A549 (cell line): Measurements from ENCODE around the gene GGCX. TPM values are rescaled to one million over a fixed set of nuclear protein-coding genes. Genes with fewer than 3 reads are reported as not detected.
A peak's percentile ranks its signal among the peaks of the same experiment; 100 is the strongest.

Experiments used
- ATAC-seq, 2 experiments: fragments of 200-7000 bp in 1 of 2; fragments of >200 bp in 1 of 2; cut with Nextera tagmentation in 1 of 2; cut with Tn5 transposase in 1 of 2; 3 replicates each; pipeline versions ENCODE4 v1.8.0 to v1.9.1; 2018 to 2020; ENCODE audit warnings: mild to moderate bottlenecking in 1 of 2, moderate library complexity in 1 of 2
- CTCF ChIA-PET: fragments of 300-600 bp; sonication (Branson Sonifier 250); formaldehyde crosslinking; extraction: SDS; loops from one replicate; lab custom pipeline; 2021; ENCODE audit warnings: antibody characterized with exemption, inconsistent platforms; lab: Yijun Ruan, JAX
- POLR2A ChIA-PET: fragments of 350-600 bp; formaldehyde crosslinking; extraction: SDS; loops from one replicate; lab custom pipeline; 2021; ENCODE audit warnings: antibody characterized with exemption, inconsistent platforms; lab: Yijun Ruan, JAX
- DNase-seq, 2 experiments: peaks; one replicate each; pipeline versions ENCODE4 v3.0.0 to v3.0.0-alpha.2; 2011 to 2016; ENCODE audit warnings: low read depth in 1 of 2, low spot score in 1 of 2
- FAIRE-seq: peaks from 2 replicates; lab custom pipeline; 2011; peaks lifted over from hg19 to GRCh38; lab: Jason Lieb, UNC
- H3K27ac ChIP-seq, 2 experiments: fragments of >200 bp; sonication (Bioruptor Twin); formaldehyde crosslinking; 3 replicates each; pipeline ENCODE4 v1.5.1; 2016 to 2017
- H3K4me1 ChIP-seq: fragments of >200 bp; sonication (Bioruptor Twin); formaldehyde crosslinking; 3 replicates; pipeline ENCODE4 v1.6.1; 2016
- H3K4me2 ChIP-seq: fragments of >200 bp; sonication (Bioruptor Twin); formaldehyde crosslinking; 3 replicates; pipeline ENCODE4 v1.6.1; 2016
- H3K4me3 ChIP-seq: fragments of >200 bp; sonication (Bioruptor Twin); formaldehyde crosslinking; 3 replicates; pipeline ENCODE4 v1.5.1; 2016
- H3K9me3 ChIP-seq: fragments of >200 bp; sonication (Bioruptor Twin); formaldehyde crosslinking; 3 replicates; pipeline ENCODE4 v1.6.1; 2016
- CBX2 ChIP-seq: fragments of 200-600 bp; sonication (generic); IDR thresholded peaks from 2 replicates; pipeline ENCODE4 v1.6.1; 2016; ENCODE audit warnings: low read depth, mild to moderate bottlenecking, borderline replicate concordance
- CBX8 ChIP-seq: fragments of 200-600 bp; sonication (generic); IDR thresholded peaks from 2 replicates; pipeline ENCODE4 v1.6.1; 2016
- CHD2 ChIP-seq: fragments of 150-350 bp; IDR thresholded peaks from 2 replicates; pipeline ENCODE4 v1.6.1; 2014; ENCODE audit warnings: low read length; ENCODE audit not compliant: partially characterized antibody
- CHD4 ChIP-seq: fragments of 200-600 bp; sonication (generic); IDR thresholded peaks from 2 replicates; pipeline ENCODE4 v1.6.1; 2016; ENCODE audit warnings: antibody characterized with exemption, mild to moderate bottlenecking, borderline replicate concordance
- EHMT2 ChIP-seq: fragments of 200-600 bp; sonication (generic); IDR thresholded peaks from 2 replicates; pipeline ENCODE4 v1.6.1; 2016; ENCODE audit warnings: antibody characterized with exemption, low read depth, mild to moderate bottlenecking, moderate library complexity
- FOSB ChIP-seq: fragments of 250-450 bp; sonication (Bioruptor Pico); IDR thresholded peaks from 2 replicates; pipeline ENCODE4 v1.5.0; 2020; ENCODE audit warnings: mild to moderate bottlenecking, moderate library complexity
- HOXB13 ChIP-seq: fragments of 250-450 bp; sonication (Bioruptor Pico); IDR thresholded peaks from 2 replicates; pipeline ENCODE4 v1.5.0; 2020; ENCODE audit warnings: low read depth, mild to moderate bottlenecking, moderate library complexity
- HOXB5 ChIP-seq: fragments of 250-450 bp; sonication (Bioruptor Pico); IDR thresholded peaks from 2 replicates; pipeline ENCODE4 v1.5.0; 2020; ENCODE audit warnings: mild to moderate bottlenecking, moderate library complexity
- KDM1A ChIP-seq: fragments of 200-600 bp; sonication (generic); IDR thresholded peaks from 2 replicates; pipeline ENCODE4 v1.6.1; 2016; ENCODE audit warnings: low read depth, mild to moderate bottlenecking
- MYC ChIP-seq: IDR thresholded peaks from 2 replicates; pipeline ENCODE4 v1.6.1; 2012; ENCODE audit warnings: mild to moderate bottlenecking, inconsistent platforms, low read length, improper control_type of control experiment, borderline replicate concordance
- POLR2A ChIP-seq: IDR thresholded peaks from 2 replicates; pipeline ENCODE4 v1.6.1; 2012; ENCODE audit warnings: mild to moderate bottlenecking, low read length
- POLR2AphosphoS2 ChIP-seq: conservative IDR thresholded peaks from 2 replicates; pipeline ENCODE4 v1.6.1; 2012; ENCODE audit warnings: low read length, improper control_type of control experiment, inconsistent platforms
- RAD21 ChIP-seq, 2 experiments: fragments of >200 bp in 1 of 2; sonication (Bioruptor Twin) in 1 of 2; formaldehyde crosslinking in 1 of 2; IDR thresholded peaks in 1 of 2; conservative IDR thresholded peaks in 1 of 2; 2 replicates in 1 of 2; 3 replicates in 1 of 2; pipeline ENCODE4 v1.6.1; 2012 to 2018; ENCODE audit warnings: inconsistent platforms in 1 of 2
- RCOR1 ChIP-seq: fragments of 150-350 bp; IDR thresholded peaks from 2 replicates; pipeline ENCODE4 v1.6.1; 2014; ENCODE audit warnings: antibody characterized with exemption, low read length, low read depth
- RNF2 ChIP-seq: fragments of 200-600 bp; sonication (generic); IDR thresholded peaks from 2 replicates; pipeline ENCODE4 v1.6.1; 2016; ENCODE audit warnings: low read depth, mild to moderate bottlenecking, antibody characterized with exemption, moderate library complexity, borderline replicate concordance
- SMC3 ChIP-seq: fragments of >200 bp; sonication (Bioruptor Twin); formaldehyde crosslinking; IDR thresholded peaks from 3 replicates; pipeline ENCODE4 v1.6.1; 2018; ENCODE audit warnings: inconsistent platforms
- TP53 ChIP-seq: fragments of 250-450 bp; sonication (Bioruptor Pico); IDR thresholded peaks from 2 replicates; pipeline ENCODE4 v1.5.0; 2021; ENCODE audit warnings: mild to moderate bottlenecking, moderate library complexity
- ZC3H11A ChIP-seq: fragments of 450-650 bp; IDR thresholded peaks from 2 replicates; pipeline ENCODE4 v1.6.1; 2014; ENCODE audit warnings: antibody characterized with exemption, mild to moderate bottlenecking
- WGBS: methylation state at CpG from one replicate; pipeline ENCODE4 v1.1.6; 2017; ENCODE audit errors: missing lambda C conversion rate; 5-methylcytosine and 5-hydroxymethylcytosine counted together
- polyA plus RNA-seq, 4 experiments: library from polyadenylated mRNA; depleted of rRNA in 3 of 4; stranded (reverse); fragments of >200 nt; fragmentation: RNase III in 1 of 4; extraction: RNeasy Plus Mini Kit Qiagen cat#74134 plus additional on column Dnase treatment in 1 of 4; gene quantifications; 2 replicates in 3 of 4; 3 replicates in 1 of 4; pipeline ENCODE4 v1.2.3, GENCODE V29; 2011 to 2017
- TF ChIP-seq, protein P1 (sequence below): fragments of 150-350 bp; IDR thresholded peaks from 2 replicates; pipeline ENCODE4 v1.6.1; 2014; ENCODE audit warnings: low read depth, mild to moderate bottlenecking, low read length
- TF ChIP-seq, protein P2 (sequence below): IDR thresholded peaks from 2 replicates; pipeline ENCODE4 v1.6.1; 2012
- TF ChIP-seq, protein P3 (sequence below): fragments of >200 bp; sonication (Bioruptor Twin); formaldehyde crosslinking; IDR thresholded peaks from 3 replicates; pipeline ENCODE4 v1.6.1; 2016
- TF ChIP-seq, protein P4 (sequence below): IDR thresholded peaks from 2 replicates; pipeline ENCODE4 v1.6.1; 2012
- TF ChIP-seq, protein P5 (sequence below): fragments of 200-600 bp; sonication (generic); IDR thresholded peaks from 2 replicates; pipeline ENCODE4 v1.6.1; 2016; ENCODE audit warnings: antibody characterized with exemption, mild to moderate bottlenecking, moderate library complexity
- TF ChIP-seq, protein P6 (sequence below): fragments of >200 bp; sonication (Bioruptor Twin); formaldehyde crosslinking; IDR thresholded peaks from 2 replicates; pipeline ENCODE4 v1.6.1; 2016
- TF ChIP-seq, protein P7 (sequence below): IDR thresholded peaks from 2 replicates; pipeline ENCODE4 v1.6.1; 2012; ENCODE audit warnings: low read depth, borderline replicate concordance

Gene GGCX
- polyA plus RNA-seq, 2 of the 4 experiments (the other 2 are of a cell fraction), result 39.0 to 55.1 TPM

DNA sequence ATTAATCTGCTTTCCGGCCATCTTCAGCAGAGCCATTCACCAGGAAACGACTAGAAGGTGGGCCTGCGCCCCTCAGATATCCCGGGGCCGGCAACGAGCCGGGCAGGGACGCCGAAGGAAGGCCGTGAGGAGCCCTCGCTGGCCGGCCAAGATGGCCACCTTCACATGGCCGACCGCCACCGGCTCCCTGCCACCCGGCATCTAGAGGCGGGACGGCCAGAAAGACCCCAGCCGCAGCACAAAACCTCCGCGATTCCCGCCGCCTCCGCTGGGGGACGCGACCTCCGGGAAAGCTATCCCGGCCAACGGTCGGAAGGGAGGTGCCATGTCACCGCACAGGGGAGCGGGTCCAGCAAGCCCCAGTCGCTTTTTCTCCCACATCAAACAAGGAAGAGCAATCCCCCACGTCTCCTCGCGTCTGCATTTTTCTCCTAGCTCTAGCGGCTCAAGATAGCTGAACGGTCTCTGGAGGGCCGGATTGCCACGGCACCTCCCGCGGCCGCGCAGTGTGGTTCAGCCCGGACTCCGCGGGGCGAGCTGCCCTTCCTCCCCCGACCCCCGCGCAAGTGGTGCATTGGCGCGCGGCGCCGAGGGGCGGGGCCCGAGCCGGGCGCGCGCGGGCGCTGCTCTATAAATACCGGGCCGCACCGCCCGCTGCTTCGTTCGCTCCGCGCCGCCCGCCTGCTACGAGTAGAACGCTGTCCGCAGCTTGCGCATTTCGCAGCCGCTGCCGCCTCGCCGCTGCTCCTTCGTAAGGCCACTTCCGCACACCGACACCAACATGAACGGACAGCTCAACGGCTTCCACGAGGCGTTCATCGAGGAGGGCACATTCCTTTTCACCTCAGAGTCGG lies 22.6 kb downstream of the GGCX start, which contains the start of gene MAT2A (continued):
- TF ChIP-seq, protein P1, sequence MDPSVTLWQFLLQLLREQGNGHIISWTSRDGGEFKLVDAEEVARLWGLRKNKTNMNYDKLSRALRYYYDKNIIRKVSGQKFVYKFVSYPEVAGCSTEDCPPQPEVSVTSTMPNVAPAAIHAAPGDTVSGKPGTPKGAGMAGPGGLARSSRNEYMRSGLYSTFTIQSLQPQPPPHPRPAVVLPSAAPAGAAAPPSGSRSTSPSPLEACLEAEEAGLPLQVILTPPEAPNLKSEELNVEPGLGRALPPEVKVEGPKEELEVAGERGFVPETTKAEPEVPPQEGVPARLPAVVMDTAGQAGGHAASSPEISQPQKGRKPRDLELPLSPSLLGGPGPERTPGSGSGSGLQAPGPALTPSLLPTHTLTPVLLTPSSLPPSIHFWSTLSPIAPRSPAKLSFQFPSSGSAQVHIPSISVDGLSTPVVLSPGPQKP, result no peak
- TF ChIP-seq POLR2AphosphoS2 (no peak; the same call in none of the 2 replicates), EHMT2 (no peak), RAD21 (conservative IDR thresholded peaks at IDR 0.05 in 1 of 2, IDR thresholded peaks at IDR 0.05 in 1 of 2) (peak; percentile 56 to 63; a peak in 4 of 5 replicates), SMC3 (peak; percentile 71)
- TF ChIP-seq, protein P2, sequence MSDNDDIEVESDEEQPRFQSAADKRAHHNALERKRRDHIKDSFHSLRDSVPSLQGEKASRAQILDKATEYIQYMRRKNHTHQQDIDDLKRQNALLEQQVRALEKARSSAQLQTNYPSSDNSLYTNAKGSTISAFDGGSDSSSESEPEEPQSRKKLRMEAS, result peak; percentile 85
- TF ChIP-seq, protein P3, sequence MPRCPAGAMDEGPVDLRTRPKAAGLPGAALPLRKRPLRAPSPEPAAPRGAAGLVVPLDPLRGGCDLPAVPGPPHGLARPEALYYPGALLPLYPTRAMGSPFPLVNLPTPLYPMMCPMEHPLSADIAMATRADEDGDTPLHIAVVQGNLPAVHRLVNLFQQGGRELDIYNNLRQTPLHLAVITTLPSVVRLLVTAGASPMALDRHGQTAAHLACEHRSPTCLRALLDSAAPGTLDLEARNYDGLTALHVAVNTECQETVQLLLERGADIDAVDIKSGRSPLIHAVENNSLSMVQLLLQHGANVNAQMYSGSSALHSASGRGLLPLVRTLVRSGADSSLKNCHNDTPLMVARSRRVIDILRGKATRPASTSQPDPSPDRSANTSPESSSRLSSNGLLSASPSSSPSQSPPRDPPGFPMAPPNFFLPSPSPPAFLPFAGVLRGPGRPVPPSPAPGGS, result peak; percentile 100
- TF ChIP-seq, all 56 proteins: peak for 22

DNA sequence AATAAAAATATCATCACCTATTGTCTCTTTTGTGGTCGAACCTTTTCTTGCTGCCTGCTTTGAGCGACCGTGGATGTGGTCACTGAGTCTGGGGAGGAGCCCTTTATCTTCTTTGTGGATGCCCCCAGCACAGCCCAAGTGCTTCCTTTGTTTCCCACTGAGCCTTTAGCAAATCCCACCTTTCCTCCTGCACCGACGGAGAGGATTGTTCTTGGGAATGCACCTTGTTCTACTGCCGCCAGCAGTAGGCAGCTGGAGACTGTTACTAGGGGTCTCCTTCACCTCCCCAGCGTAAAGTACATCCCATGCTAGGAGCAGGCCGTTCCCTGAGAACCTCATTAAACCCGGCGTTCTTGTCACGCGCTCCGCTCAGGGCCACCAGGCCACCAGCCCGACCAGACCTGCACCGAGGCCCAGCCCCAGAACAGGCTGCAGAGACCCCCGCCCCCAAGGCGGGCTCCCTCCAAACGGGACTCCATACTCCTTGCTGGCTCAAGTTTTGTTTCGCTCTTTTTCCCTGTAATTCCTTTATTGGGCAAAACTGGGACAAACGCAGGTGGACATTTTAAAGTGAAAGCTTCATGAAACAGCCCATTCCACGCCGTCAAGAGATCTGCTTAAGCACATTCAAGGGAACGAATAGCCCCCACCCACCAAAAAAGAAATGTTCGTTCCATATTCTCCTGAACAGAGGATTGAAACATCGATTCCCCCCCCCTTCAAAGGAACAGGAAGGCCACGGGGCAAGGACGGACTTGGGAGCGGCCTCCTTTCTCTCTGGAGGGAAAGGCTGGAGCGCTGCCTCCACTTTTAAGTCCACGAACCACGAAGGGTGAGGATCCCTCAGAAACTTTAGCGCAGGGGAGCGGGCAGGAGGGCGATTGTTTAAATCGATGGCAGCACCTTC lies 23.4 kb downstream of the GGCX start:
- H3K4me2 ChIP-seq, result peak overlapping the region; percentile 92
- TF ChIP-seq, protein P4, sequence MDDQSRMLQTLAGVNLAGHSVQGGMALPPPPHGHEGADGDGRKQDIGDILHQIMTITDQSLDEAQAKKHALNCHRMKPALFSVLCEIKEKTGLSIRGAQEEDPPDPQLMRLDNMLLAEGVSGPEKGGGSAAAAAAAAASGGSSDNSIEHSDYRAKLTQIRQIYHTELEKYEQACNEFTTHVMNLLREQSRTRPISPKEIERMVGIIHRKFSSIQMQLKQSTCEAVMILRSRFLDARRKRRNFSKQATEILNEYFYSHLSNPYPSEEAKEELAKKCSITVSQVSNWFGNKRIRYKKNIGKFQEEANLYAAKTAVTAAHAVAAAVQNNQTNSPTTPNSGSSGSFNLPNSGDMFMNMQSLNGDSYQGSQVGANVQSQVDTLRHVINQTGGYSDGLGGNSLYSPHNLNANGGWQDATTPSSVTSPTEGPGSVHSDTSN, result no peak
- TF ChIP-seq TP53 (CRISPR knock-in tag) (peak; percentile 74; the same call in 1 of the 2 replicates), POLR2A (peak; percentile 40), SMC3 (no peak), MYC (0 out of 2 replicates have a peak, but pooled peaks have one; percentile 41), RCOR1 (0 out of 2 replicates have a peak, but pooled peaks have one; percentile 6), HOXB13 (peak; percentile 37; the same call in 1 of the 2 replicates), CBX2 (no peak), ZC3H11A (no peak), CBX8 (no peak), CHD2 (no peak), RNF2 (no peak), CHD4 (no peak), KDM1A (no peak), HOXB5 (0 out of 2 replicates have a peak, but pooled peaks have one; percentile 38), FOSB (CRISPR knock-in tag) (no peak)
- TF ChIP-seq, protein P5, sequence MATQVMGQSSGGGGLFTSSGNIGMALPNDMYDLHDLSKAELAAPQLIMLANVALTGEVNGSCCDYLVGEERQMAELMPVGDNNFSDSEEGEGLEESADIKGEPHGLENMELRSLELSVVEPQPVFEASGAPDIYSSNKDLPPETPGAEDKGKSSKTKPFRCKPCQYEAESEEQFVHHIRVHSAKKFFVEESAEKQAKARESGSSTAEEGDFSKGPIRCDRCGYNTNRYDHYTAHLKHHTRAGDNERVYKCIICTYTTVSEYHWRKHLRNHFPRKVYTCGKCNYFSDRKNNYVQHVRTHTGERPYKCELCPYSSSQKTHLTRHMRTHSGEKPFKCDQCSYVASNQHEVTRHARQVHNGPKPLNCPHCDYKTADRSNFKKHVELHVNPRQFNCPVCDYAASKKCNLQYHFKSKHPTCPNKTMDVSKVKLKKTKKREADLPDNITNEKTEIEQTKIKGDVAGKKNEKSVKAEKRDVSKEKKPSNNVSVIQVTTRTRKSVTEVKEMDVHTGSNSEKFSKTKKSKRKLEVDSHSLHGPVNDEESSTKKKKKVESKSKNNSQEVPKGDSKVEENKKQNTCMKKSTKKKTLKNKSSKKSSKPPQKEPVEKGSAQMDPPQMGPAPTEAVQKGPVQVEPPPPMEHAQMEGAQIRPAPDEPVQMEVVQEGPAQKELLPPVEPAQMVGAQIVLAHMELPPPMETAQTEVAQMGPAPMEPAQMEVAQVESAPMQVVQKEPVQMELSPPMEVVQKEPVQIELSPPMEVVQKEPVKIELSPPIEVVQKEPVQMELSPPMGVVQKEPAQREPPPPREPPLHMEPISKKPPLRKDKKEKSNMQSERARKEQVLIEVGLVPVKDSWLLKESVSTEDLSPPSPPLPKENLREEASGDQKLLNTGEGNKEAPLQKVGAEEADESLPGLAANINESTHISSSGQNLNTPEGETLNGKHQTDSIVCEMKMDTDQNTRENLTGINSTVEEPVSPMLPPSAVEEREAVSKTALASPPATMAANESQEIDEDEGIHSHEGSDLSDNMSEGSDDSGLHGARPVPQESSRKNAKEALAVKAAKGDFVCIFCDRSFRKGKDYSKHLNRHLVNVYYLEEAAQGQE, result no peak
- TF ChIP-seq, protein P2, result peak; percentile 41; the same call in 1 of the 2 replicates
- TF ChIP-seq, protein P6, sequence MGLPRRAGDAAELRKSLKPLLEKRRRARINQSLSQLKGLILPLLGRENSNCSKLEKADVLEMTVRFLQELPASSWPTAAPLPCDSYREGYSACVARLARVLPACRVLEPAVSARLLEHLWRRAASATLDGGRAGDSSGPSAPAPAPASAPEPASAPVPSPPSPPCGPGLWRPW, result no peak
- TF ChIP-seq, protein P7, sequence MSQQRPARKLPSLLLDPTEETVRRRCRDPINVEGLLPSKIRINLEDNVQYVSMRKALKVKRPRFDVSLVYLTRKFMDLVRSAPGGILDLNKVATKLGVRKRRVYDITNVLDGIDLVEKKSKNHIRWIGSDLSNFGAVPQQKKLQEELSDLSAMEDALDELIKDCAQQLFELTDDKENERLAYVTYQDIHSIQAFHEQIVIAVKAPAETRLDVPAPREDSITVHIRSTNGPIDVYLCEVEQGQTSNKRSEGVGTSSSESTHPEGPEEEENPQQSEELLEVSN, result 0 out of 2 replicates have a peak, but pooled peaks have one; percentile 38

More for the DNA sequence above, 23.4 kb downstream of the GGCX start:
- peaks cover 38% of the 10 kb centered on the region for H3K4me1 ChIP-seq
- ATAC-seq (peak; percentile 15 to 17), DNase-seq (peak; percentile 37 to 56), FAIRE-seq (no peak)
- ChIA-PET CTCF (interaction anchor here (0.8 to 35.5 kb wide), 19 partner anchors 9 to 187 kb away, joined by 3 to 1185 read pairs (median 8); partner anchors contain the start of genes CAPG, ELMOD3, RETSAT and SH2D6), POLR2A (interaction anchor here (0.6 to 8.8 kb wide), 33 partner anchors 9 to 210 kb away, joined by 3 to 261 read pairs (median 10); partner anchors contain the start of genes C2orf68, ELMOD3, GGCX and RETSAT)
- H3K9me3 ChIP-seq, result no peaks in the 10 kb centered on the region
- H3K4me3 ChIP-seq, result peak overlapping the region; percentile 98
- H3K27ac ChIP-seq, result peak overlapping the region; percentile 98 to 100
- 4% methylated on average over 35 of the region's 35 CpGs for WGBS
